ENCODE data around the gene GMIP. TPM values are rescaled to one million over a fixed set of nuclear protein-coding genes. Genes with fewer than 3 reads are reported as not detected.

Gene GMIP
- total and polyA plus RNA-seq, 2 of the 4 experiments (the other 2 are of a cell fraction) = 4.1 to 11.0 TPM

DNA sequence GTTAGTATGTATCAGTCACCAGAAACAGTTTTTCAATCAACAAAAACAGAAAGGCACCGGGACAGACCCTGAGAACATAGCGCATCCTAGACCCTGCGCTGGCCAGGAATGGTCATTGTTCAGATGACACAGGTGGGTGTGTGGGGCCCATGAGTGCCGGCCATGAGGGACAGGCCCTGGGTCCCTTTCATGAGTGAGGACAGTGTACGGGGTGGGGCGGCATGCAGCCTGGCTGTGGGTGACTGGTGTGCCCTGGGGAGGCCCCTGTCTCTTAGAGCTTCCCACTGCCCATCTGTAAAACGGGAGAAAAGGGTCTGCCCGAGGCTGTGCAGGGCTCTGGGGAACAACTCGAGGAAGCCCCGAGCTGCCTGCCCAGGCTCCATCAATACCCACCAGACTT is 50.8 kb downstream of the GMIP start:
- WGBS, 2 experiments (ENCODE audit: extremely low coverage in 2 of 2, insufficient read length in 1 of 2) = 100% methylated on average over 4 of the region's 10 CpGs; no CpG with 5 or more reads in 1 of the 2 experiments
- Histone ChIP-seq H3K27me3 (ENCODE audit: control insufficient read depth, insufficient read depth, low read length) (no peaks in the 10 kb centered on the region), H3K79me1 (ENCODE audit: low read depth in 1 of 2, low read length in 2 of 2) (peaks cover 0 to 13% of the 10 kb centered on the region in 2 experiments; a peak in 2 of 4 replicates), H3K4me1 (ENCODE audit: control insufficient read depth, insufficient read depth, low read length) (peaks cover 19% of the 10 kb centered on the region), H2BK15ac (ENCODE audit: low read depth, low read length) (peak overlapping the region; percentile 66; the same call in 1 of the 3 replicates), H2BK20ac (ENCODE audit: low read depth, low read length) (peak overlapping the region; percentile 92), H3K14ac (replicated peaks; ENCODE audit: low read depth, low read length) (no peak overlapping the region; the same call in 1 of the 2 replicates), H3K4me2 (ENCODE audit: low read depth, low read length) (no peak overlapping the region), H4K8ac (ENCODE audit: low read depth in 2 of 2, low read length in 2 of 2) (no peak overlapping the region; a peak in 1 of 4 replicates), H3K4me3 (ENCODE audit: insufficient read depth, low read depth, low read length) (no peak overlapping the region), H3K9me1 (ENCODE audit: insufficient read depth, low read length) (peaks cover 24% of the 10 kb centered on the region), H4K20me1 (ENCODE audit: insufficient read depth, low read length) (no peaks in the 10 kb centered on the region), H3K23ac (ENCODE audit: low read depth, low read length) (no peak overlapping the region), H2AK9ac (replicated peaks; ENCODE audit: low read depth, low read length, poor library complexity) (no peak overlapping the region), H3K27ac (ENCODE audit: insufficient read depth, low read length) (no peak overlapping the region), H2BK5ac (ENCODE audit: low read depth, low read length, poor library complexity, severe bottlenecking) (no peak overlapping the region), H2AFZ (replicated peaks; ENCODE audit: low read length, poor library complexity) (no peak overlapping the region), H4K5ac (ENCODE audit: low read depth, low read length) (no peak overlapping the region), H3K9ac (ENCODE audit: low read depth, low read length) (no peak overlapping the region), H3K4ac (ENCODE audit: low read depth, low read length) (peak overlapping the region; percentile 98), H3K36me3 (ENCODE audit: control insufficient read depth, insufficient read depth, low read length) (no peaks in the 10 kb centered on the region), H3K9me3 (ENCODE audit: control insufficient read depth, insufficient read depth, low read length) (no peaks in the 10 kb centered on the region), H4K91ac (ENCODE audit: insufficient read depth, low read depth, low read length) (no peak overlapping the region), H2BK120ac (ENCODE audit: low read depth, low read length) (peak overlapping the region; percentile 95), H3K18ac (ENCODE audit: low read depth, low read length) (no peak overlapping the region), H2AK5ac (ENCODE audit: low read depth, low read length) (peak overlapping the region; percentile 82; the same call in 1 of the 2 replicates), H3K56ac (ENCODE audit: extremely low read depth, insufficient read depth, low read length) (no peak overlapping the region)
- CTCF ChIA-PET = no interaction called here
- in situ Hi-C loops (cut with MboI; ENCODE audit: low sequenced_read_pairs) (no loop called here), intact Hi-C loops (cut with micrococcal nuclease) (no loop called here), dilution Hi-C loops (cut with HindIII; ENCODE audit: low sequenced_read_pairs, unreplicated experiment) (no loop called here)
- no TSS peak for BruUV-seq (replicated peaks)
- TF ChIP-seq BHLHE40 (IDR thresholded peaks at IDR 0.05; ENCODE audit: low read depth, low read length) = no peak
- TF ChIP-seq CHD1 (IDR thresholded peaks at IDR 0.05; ENCODE audit: low read depth, low read length) = no peak
- no peak for TF ChIP-seq FOS (IDR thresholded peaks at IDR 0.05; ENCODE audit: low read depth, low read length)
- TF ChIP-seq, protein P1, sequence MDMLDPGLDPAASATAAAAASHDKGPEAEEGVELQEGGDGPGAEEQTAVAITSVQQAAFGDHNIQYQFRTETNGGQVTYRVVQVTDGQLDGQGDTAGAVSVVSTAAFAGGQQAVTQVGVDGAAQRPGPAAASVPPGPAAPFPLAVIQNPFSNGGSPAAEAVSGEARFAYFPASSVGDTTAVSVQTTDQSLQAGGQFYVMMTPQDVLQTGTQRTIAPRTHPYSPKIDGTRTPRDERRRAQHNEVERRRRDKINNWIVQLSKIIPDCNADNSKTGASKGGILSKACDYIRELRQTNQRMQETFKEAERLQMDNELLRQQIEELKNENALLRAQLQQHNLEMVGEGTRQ (IDR thresholded peaks at IDR 0.05; ENCODE audit: low read depth, low read length) = no peak
- TF ChIP-seq ELK1 (IDR thresholded peaks at IDR 0.05; ENCODE audit: borderline replicate concordance, low read depth, low read length) = no peak
- TF ChIP-seq, protein P2, sequence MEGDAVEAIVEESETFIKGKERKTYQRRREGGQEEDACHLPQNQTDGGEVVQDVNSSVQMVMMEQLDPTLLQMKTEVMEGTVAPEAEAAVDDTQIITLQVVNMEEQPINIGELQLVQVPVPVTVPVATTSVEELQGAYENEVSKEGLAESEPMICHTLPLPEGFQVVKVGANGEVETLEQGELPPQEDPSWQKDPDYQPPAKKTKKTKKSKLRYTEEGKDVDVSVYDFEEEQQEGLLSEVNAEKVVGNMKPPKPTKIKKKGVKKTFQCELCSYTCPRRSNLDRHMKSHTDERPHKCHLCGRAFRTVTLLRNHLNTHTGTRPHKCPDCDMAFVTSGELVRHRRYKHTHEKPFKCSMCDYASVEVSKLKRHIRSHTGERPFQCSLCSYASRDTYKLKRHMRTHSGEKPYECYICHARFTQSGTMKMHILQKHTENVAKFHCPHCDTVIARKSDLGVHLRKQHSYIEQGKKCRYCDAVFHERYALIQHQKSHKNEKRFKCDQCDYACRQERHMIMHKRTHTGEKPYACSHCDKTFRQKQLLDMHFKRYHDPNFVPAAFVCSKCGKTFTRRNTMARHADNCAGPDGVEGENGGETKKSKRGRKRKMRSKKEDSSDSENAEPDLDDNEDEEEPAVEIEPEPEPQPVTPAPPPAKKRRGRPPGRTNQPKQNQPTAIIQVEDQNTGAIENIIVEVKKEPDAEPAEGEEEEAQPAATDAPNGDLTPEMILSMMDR (conservative IDR thresholded peaks at IDR 0.05; ENCODE audit: low read depth, low read length) = no peak
- TF ChIP-seq SMC3 (IDR thresholded peaks at IDR 0.05; ENCODE audit: low read depth, low read length) = no peak
- no peak for TF ChIP-seq RFX5 (IDR thresholded peaks at IDR 0.05; ENCODE audit: low read depth, low read length)
- TF ChIP-seq POLR2A (IDR thresholded peaks at IDR 0.05; ENCODE audit: low read depth, low read length) = no peak
- no peak for TF ChIP-seq RAD21 (IDR thresholded peaks at IDR 0.05; ENCODE audit: low read length)
- no peak for TF ChIP-seq MXI1 (IDR thresholded peaks at IDR 0.05; ENCODE audit: borderline replicate concordance, low read depth, low read length)
- TF ChIP-seq RCOR1 (IDR thresholded peaks at IDR 0.05; ENCODE audit: insufficient replicate concordance, low read length) = no peak
- no peak for TF ChIP-seq MAFK (IDR thresholded peaks at IDR 0.05; ENCODE audit: low read depth, low read length)
- no peak for TF ChIP-seq MAZ (IDR thresholded peaks at IDR 0.05; ENCODE audit: borderline replicate concordance, low read depth, low read length)
- TF ChIP-seq CEBPB (IDR thresholded peaks at IDR 0.05; ENCODE audit: low read depth, low read length) = no peak
- TF ChIP-seq NFE2L2 (IDR thresholded peaks at IDR 0.05; ENCODE audit: low read depth, low read length) = no peak
- DNase-seq = no peak
- no peak for ATAC-seq (ENCODE audit: low read depth)
- POLR2A ChIA-PET (ENCODE audit: unreplicated experiment) = no interaction called here
